A673 (cell line): ENCODE results near the gene DOK6. TPM values are rescaled to one million over a fixed set of nuclear protein-coding genes. Genes with fewer than 3 reads are reported as not detected.

ENCODE experiments used
- BruUV-seq: library from RNA; stranded (reverse); fragments of 400-500 nt; replicated peaks from 2 replicates; lab custom pipeline; 2021; lab: Mats Ljungman, UMichigan
- CTCF ChIA-PET: fragments of 300-600 bp; sonication (Branson Sonifier 250); formaldehyde crosslinking; loops from one replicate; lab custom pipeline; 2022; ENCODE audit warnings: antibody characterized with exemption; lab: Charles Lee
- POLR2A ChIA-PET: fragments of 300-600 bp; sonication (Branson Sonifier 250); formaldehyde crosslinking; loops from one replicate; lab custom pipeline; 2022; ENCODE audit warnings: antibody characterized with exemption; ENCODE audit not compliant: low non-redundant PET; lab: Charles Lee
- DNase-seq: peaks from one replicate; pipeline ENCODE4 v3.0.0-alpha.2; 2015; ENCODE audit warnings: low spot score
- H3K27ac ChIP-seq: fragments of 200-600 bp; sonication (generic); 2 replicates; pipeline ENCODE4 v1.5.1; 2016; ENCODE audit warnings: mixed run types, low read depth, mild to moderate bottlenecking, mixed read lengths, antibody characterized with exemption, low read length; ENCODE audit not compliant: poor library complexity, severe bottlenecking
- H3K27me3 ChIP-seq: fragments of 200-600 bp; sonication (generic); replicated peaks from 2 replicates; pipeline ENCODE4 v1.6.1; 2017; ENCODE audit warnings: mixed run types, low read depth, mild to moderate bottlenecking, mixed read lengths, antibody characterized with exemption, low read length; ENCODE audit not compliant: insufficient read depth, poor library complexity
- H3K36me3 ChIP-seq: fragments of 200-600 bp; sonication (generic); 2 replicates; pipeline ENCODE4 v1.6.1; 2016; ENCODE audit warnings: mixed run types, mild to moderate bottlenecking, mixed read lengths, antibody characterized with exemption, low read length; ENCODE audit not compliant: insufficient read depth, poor library complexity, severe bottlenecking
- H3K4me1 ChIP-seq: fragments of 200-600 bp; sonication (generic); 2 replicates; pipeline ENCODE4 v1.6.1; 2017; ENCODE audit warnings: mixed run types, mild to moderate bottlenecking, mixed read lengths, antibody characterized with exemption, low read length; ENCODE audit not compliant: insufficient read depth, poor library complexity, severe bottlenecking
- H3K4me3 ChIP-seq: fragments of 200-600 bp; sonication (generic); 2 replicates; pipeline ENCODE4 v1.5.1; 2016; ENCODE audit warnings: low read depth, mixed run types, mild to moderate bottlenecking, mixed read lengths, low read length; ENCODE audit not compliant: poor library complexity, severe bottlenecking
- H3K9me3 ChIP-seq: fragments of 200-600 bp; sonication (generic); 2 replicates; pipeline ENCODE4 v1.6.1; 2016; ENCODE audit warnings: mixed run types, low read depth, mild to moderate bottlenecking, mixed read lengths, antibody characterized with exemption, low read length; ENCODE audit not compliant: poor library complexity, severe bottlenecking
- CTCF ChIP-seq: fragments of 300-800, 200-600 bp; sonication (generic); conservative IDR thresholded peaks from 2 replicates; pipeline ENCODE4 v1.5.1; 2017; ENCODE audit warnings: low read depth, mild to moderate bottlenecking, antibody characterized with exemption, low read length, moderate library complexity, mixed read lengths
- EZH2 ChIP-seq: fragments of 200-600 bp; sonication (generic); IDR thresholded peaks from 2 replicates; pipeline ENCODE4 v1.6.1; 2017; ENCODE audit warnings: borderline replicate concordance, low read depth, mild to moderate bottlenecking, mixed read lengths, antibody characterized with exemption, low read length; ENCODE audit not compliant: poor library complexity, severe bottlenecking
- intact Hi-C: fragments of 100-400 bp; cut with micrococcal nuclease; formaldehyde crosslinking; loops from one replicate; pipeline ENCODE4 v1.10.0; 2022; ENCODE audit not compliant: unreplicated experiment
- total RNA-seq: library from RNA; stranded (reverse); gene quantifications from 2 replicates; pipeline ENCODE4 v1.2.3, GENCODE V29; 2021

Gene DOK6
- total RNA-seq, 1 experiment from 2014 or later = 13.7 TPM

GRCh38 chr18:69649684-69650083 is 249.0 kb downstream of the DOK6 start:
- no peak for TF ChIP-seq CTCF
- TF ChIP-seq EZH2 = no peak
- Histone ChIP-seq H3K27ac (no peak overlapping the region), H3K9me3 (no peaks in the 10 kb centered on the region), H3K4me3 (no peak overlapping the region), H3K4me1 (no peaks in the 10 kb centered on the region), H3K36me3 (no peaks in the 10 kb centered on the region), H3K27me3 (no peaks in the 10 kb centered on the region)
- intact Hi-C loops = no loop called here
- no TSS peak for BruUV-seq
- ChIA-PET CTCF (no interaction called here), POLR2A (no interaction called here)
- DNase-seq = no peak

GRCh38 chr18:69651243-69651642 is 250.6 kb downstream of the DOK6 start:
- no peaks in the 10 kb centered on the region for H3K9me3 ChIP-seq
- ChIA-PET POLR2A (no interaction called here), CTCF (no interaction called here)
- H3K27me3 ChIP-seq = no peaks in the 10 kb centered on the region
- no peak overlapping the region for H3K4me3 ChIP-seq
- TF ChIP-seq CTCF = no peak
- no peak overlapping the region for H3K27ac ChIP-seq
- H3K36me3 ChIP-seq = no peaks in the 10 kb centered on the region
- BruUV-seq = no TSS peak
- intact Hi-C loops = no loop called here
- no peak for DNase-seq
- H3K4me1 ChIP-seq = no peaks in the 10 kb centered on the region

GRCh38 chr18:69655816-69656215 is 255.1 kb downstream of the DOK6 start:
- Histone ChIP-seq H3K4me3 (no peak overlapping the region), H3K4me1 (peaks cover 7% of the 10 kb centered on the region), H3K9me3 (no peaks in the 10 kb centered on the region), H3K36me3 (no peaks in the 10 kb centered on the region), H3K27ac (no peak overlapping the region), H3K27me3 (no peaks in the 10 kb centered on the region)
- POLR2A ChIA-PET = no interaction called here
- no peak for DNase-seq
- intact Hi-C loops = no loop called here
- BruUV-seq = no TSS peak
- CTCF ChIA-PET = no interaction called here
- TF ChIP-seq CTCF (no peak), EZH2 (no peak)
